NCI-H1694 treated with DMSO at 0.1 percent for 48 hours (cell line): ENCODE measurements around the gene MICB.
"Not testable (repeated sequence)": the region's sequence is repeated elsewhere in the genome, so short reads cannot be mapped to it uniquely, and the experiment has no call there.

ENCODE experiments used
- DNase-seq: peaks from one replicate; lab custom pipeline; 2025; lab: John Stamatoyannopoulos, UW

The MICB gene

DNA sequence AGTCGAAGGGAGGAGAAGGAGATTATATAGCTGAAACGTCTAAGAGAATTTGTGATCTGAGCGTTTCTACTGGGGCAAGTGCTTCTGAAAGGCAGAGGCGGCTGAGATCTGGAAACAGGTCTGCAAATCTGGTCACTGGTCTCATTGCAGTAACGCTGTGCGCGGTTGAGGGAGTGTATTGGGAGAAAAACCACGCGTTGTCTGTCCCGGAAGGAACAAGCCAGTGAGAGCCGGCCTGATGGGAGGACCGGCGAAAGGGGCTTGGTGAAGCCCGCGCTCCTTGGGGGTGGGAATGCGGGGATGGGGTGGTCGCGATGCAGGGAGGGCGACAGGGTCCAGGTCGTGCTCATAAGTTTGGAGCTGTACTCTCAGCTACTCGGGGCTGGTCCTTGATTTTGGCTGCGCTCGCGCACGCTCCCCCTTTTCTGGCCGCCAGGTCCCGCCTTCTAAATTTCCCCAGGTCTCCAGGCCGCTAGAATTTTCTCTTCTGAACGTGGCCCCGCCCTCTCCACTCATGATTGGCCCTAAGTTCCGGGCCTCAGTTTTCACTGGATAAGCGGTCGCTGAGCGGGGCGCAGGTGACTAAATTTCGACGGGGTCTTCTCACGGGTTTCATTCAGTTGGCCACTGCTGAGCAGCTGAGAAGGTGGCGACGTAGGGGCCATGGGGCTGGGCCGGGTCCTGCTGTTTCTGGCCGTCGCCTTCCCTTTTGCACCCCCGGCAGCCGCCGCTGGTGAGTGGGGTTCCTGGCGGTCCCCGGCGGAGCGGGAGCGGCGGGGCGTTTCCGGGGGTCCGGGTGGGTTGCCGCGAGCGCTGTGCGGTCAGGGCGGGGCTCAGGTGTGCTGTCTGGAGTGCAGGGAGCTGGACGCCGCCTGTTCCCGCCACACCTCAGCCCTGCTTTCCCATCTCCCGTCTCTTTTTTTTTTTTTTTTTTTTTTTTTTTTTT, at the start of gene MICB:
TSS of gene MICB (plus strand) at position 615 of the 946 bp plus-strand sequence. CDS start at position 664, 49 bp downstream.
- DNase-seq: no peak

GRCh38 chr6:31450751-31451150, 47.2 kb upstream of the MICB start:
- no peak for DNase-seq

- no peak for DNase-seq
Measured at GRCh38 chr6:31452859-31453258, 45.1 kb upstream of the MICB start.

DNA sequence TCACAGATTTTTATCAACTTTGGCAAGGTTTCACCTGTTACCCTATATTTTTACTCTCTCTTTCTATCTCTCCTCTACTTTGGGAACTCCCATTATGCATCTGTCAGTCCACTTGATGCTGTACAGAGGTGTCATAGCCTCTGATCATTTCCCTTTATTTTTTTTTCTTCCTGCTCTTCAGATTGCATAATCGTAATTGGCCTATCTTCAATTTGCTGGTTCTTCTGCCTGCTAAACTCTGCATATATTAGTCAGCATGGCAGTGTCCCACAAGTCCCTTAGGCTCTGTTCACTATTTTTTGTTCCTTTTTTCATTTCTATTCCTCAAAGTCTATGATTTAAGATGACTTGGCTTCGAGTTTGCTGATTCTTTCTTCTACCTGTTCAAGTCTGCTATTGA, 44.7 kb upstream of the MICB start:
- no peak for DNase-seq

GRCh38 chr6:31459864-31460263, 38.1 kb upstream of the MICB start:
- DNase-seq: not testable (repeated sequence)

GRCh38 chr6:31460361-31461025, 37.5 kb upstream of the MICB start:
- no peak for DNase-seq

GRCh38 chr6:31462026-31462963, 35.6 kb upstream of the MICB start:
- no peak for DNase-seq

GRCh38 chr6:31462964-31463870, 34.7 kb upstream of the MICB start:
- no peak for DNase-seq

GRCh38 chr6:31464252-31465184, 33.4 kb upstream of the MICB start:
- no peak for DNase-seq

DNA sequence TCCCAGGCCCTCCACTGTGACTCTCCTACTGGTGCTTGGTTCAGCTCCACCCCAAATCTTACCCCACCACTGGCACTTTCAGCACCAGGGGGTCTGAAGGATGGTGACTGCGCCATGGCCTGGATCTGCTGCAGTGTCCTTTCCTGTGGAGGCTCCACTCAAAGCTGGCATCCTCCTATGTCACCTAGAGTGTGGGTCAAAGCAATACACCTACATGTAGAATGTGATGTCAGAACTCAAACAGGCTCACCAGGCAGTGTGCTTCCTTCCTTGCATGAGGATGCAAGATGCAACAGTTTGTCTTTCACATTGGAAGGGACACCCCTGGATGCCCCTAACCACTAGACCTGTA, 32.8 kb upstream of the MICB start:
- DNase-seq: no peak

DNA sequence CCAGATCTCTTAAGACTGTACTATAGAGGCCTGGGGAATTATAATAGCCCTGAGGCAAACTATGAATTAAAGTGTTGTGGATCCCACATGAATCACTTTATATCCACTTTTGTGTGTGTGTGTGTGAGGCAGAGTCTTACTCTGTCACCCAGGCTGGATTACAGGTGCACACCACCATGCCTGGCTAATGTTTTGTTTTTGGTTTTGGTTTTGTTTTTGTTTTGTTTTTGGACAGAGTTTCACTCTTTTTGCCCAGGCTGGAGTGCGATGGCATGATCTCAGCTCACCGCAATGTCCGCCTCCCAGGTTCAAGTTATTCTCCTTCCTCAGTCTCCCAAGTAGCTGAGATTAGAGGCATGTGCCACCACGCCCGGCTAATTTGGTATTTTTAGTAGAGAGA, 32.2 kb upstream of the MICB start:
- DNase-seq: no peak

GRCh38 chr6:31466466-31466865, 31.5 kb upstream of the MICB start:
- no peak for DNase-seq

DNA sequence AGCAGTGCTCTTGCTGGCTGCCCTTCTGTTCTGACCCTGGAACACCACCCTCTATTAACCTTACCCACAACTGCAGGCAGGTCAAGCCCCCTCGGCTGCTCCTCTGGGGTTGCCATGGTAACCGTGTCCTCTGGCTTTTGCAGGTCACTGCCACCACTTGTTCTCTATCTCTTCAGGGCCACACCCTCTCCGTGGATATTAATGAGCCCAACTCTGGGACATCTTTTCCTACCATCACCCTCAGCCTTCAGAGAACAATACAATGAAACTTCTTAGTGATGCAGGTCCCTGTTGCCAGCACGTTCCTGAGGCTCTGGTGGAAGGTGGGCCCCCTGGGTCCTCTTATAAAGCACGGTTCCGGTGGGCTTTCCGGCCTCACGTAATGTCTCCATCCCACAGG, 30.8 kb upstream of the MICB start:
- DNase-seq: no peak

GRCh38 chr6:31468311-31468710, 29.6 kb upstream of the MICB start:
- DNase-seq: no peak

GRCh38 chr6:31470801-31471200, 27.1 kb upstream of the MICB start:
- DNase-seq: no peak

GRCh38 chr6:31471711-31472110, 26.2 kb upstream of the MICB start:
- no peak for DNase-seq

DNA sequence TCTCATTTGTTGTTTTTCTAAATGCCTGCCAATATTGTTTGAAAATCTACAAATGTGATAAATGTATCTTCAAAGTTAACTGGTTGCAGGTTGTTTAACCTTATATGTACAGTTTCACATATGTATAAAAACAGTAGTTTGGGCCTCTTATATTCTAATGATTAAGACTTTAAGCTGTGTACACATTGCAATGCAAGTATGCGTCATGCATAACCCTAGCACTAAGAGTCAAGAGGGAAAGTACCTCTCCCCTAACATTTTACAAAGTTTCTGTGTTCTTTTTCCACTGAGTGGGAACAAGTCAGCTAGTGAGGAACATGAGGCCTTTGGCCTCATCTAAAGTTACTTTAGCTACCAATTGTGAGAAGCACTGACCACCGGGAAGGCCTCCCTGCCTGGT, 25.7 kb upstream of the MICB start:
- no peak for DNase-seq

GRCh38 chr6:31473244-31473643, 24.7 kb upstream of the MICB start:
- DNase-seq: no peak

DNA sequence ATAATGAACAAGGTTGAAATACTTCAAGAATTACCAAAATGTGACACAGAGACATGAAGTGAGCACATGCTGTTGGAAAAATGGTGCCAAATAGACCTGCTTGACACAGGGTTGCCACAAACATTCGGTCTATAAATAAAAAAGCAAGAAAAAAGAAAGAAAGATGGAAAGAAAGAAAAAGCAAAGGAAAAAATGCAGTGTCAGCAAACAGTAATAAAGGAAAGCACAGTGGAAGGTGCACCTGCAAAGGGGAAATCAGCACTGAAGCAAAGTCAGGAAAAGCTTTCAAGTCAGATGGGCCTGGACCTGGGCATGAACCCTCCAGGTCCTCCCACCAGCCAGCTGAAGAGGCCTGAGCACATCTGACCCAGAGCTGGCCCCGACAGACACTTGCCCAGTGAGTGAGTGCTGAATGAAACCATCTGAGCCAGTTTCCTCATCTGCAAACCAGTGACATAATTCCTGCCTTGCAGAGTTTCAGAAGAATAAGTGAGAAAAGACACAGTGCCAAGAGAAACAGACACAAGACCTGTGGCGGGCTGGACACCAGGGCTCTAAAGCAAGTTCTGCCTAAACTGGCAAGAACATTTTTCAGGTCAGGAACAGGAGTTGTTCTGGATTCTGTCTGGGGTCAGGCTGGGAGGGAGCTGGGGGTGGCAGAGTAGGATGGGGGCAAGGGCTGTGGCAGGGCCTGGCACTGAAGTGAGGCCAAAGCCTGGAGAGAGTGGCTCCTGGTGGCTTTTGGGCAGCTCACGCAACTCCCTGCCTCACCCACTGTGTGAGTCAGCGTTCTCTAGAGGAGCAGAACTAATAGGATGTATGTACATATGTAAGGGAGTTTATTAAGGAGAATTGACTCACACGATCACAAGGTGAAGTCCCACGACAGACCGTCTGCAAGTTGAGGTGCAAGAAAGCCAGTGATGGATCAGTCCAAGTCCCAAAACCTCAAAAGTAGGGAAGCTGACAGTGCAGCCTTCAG, 23.9 kb upstream of the MICB start:
- DNase-seq: no peak
